Thymus (tissue), 14 donors: ENCODE results near the gene CARD6. TPM values are rescaled to one million over a fixed set of nuclear protein-coding genes. Genes with fewer than 3 reads are reported as not detected.
"Not testable (repeated sequence)": the region's sequence is repeated elsewhere in the genome, so short reads cannot be mapped to it uniquely, and the experiment has no call there.

ENCODE experiments used
- DNase-seq, 9 donors: peaks; one replicate each; pipeline ENCODE4 v3.0.0-alpha.2; 2013; ENCODE audit warnings: low spot score in 9 of 9, low read depth in 6 of 9, missing footprints in 1 of 9
- H3K27ac ChIP-seq, 2 donors: one replicate each; pipeline ENCODE4 v1.5.1; 2013; ENCODE audit warnings: control low read depth in 1 of 2, low read depth in 1 of 2, low read length in 1 of 2, mild to moderate bottlenecking in 1 of 2, moderate library complexity in 1 of 2
- H3K27me3 ChIP-seq, 2 donors: one replicate each; pipeline ENCODE4 v1.5.1; 2013; ENCODE audit warnings: low read length in 1 of 2; ENCODE audit not compliant: control insufficient read depth in 2 of 2, insufficient read depth in 1 of 2
- H3K36me3 ChIP-seq, 2 donors: one replicate each; pipeline ENCODE4 v1.5.1; 2013; ENCODE audit warnings: low read length in 1 of 2, mild to moderate bottlenecking in 1 of 2, moderate library complexity in 1 of 2; ENCODE audit not compliant: control insufficient read depth in 2 of 2, insufficient read depth in 2 of 2
- H3K4me1 ChIP-seq, 2 donors: one replicate each; pipeline ENCODE4 v1.5.1; 2013; ENCODE audit warnings: low read length in 2 of 2; ENCODE audit not compliant: control insufficient read depth in 2 of 2, insufficient read depth in 2 of 2
- H3K4me3 ChIP-seq, 2 donors: one replicate each; pipeline ENCODE4 v1.5.1; 2013; ENCODE audit warnings: low read length in 2 of 2, control low read depth in 1 of 2, mild to moderate bottlenecking in 1 of 2
- H3K9me3 ChIP-seq, 2 donors: one replicate each; pipeline ENCODE4 v1.5.1; 2013; ENCODE audit warnings: low read length in 1 of 2, mild to moderate bottlenecking in 1 of 2; ENCODE audit not compliant: control insufficient read depth in 2 of 2, insufficient read depth in 1 of 2
- WGBS: extraction: QIAGEN DNeasy Blood & Tissue Kit; methylation state at CpG from one replicate; pipeline ENCODE4 v1.1.7; 2013; 5-methylcytosine and 5-hydroxymethylcytosine counted together
- long read RNA-seq, 10 donors: transcript quantifications; one replicate each; lab custom pipeline, GENCODE V29; 2026
- polyA plus RNA-seq: library from polyadenylated mRNA; stranded (reverse); fragments of 200-250 nt; gene quantifications from one replicate; pipeline ENCODE4 v1.2.3, GENCODE V29; 2013
- total RNA-seq: library from RNA; stranded (reverse); fragments of 120-200 nt; gene quantifications from one replicate; pipeline ENCODE4 v1.2.4, GENCODE V29; 2013
- donor health status: healthy.

CARD6 gene, protein sequence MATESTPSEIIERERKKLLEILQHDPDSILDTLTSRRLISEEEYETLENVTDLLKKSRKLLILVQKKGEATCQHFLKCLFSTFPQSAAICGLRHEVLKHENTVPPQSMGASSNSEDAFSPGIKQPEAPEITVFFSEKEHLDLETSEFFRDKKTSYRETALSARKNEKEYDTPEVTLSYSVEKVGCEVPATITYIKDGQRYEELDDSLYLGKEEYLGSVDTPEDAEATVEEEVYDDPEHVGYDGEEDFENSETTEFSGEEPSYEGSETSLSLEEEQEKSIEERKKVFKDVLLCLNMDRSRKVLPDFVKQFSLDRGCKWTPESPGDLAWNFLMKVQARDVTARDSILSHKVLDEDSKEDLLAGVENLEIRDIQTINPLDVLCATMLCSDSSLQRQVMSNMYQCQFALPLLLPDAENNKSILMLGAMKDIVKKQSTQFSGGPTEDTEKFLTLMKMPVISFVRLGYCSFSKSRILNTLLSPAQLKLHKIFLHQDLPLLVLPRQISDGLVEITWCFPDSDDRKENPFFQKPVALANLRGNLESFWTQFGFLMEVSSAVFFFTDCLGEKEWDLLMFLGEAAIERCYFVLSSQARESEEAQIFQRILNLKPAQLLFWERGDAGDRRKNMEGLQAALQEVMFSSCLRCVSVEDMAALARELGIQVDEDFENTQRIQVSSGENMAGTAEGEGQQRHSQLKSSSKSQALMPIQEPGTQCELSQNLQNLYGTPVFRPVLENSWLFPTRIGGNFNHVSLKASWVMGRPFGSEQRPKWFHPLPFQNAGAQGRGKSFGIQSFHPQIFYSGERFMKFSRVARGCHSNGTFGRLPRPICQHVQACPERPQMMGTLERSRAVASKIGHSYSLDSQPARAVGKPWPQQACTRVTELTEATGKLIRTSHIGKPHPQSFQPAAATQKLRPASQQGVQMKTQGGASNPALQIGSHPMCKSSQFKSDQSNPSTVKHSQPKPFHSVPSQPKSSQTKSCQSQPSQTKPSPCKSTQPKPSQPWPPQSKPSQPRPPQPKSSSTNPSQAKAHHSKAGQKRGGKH
- total RNA-seq (3.4 TPM), polyA plus RNA-seq (2.6 TPM)
- long read RNA-seq, donor 1 = 0 reads
- long read RNA-seq, donor 2 = 0 reads
- long read RNA-seq, donor 3, partial matches to known transcripts = 0 of 1 reads
- long read RNA-seq, donor 3, other reads (novel, unspliced or antisense) = 0 of 1 reads
- long read RNA-seq, donor 4 = 0 reads
- long read RNA-seq, donor 5, full-length matches to known transcripts = 2 of 2 reads
- long read RNA-seq, donor 5, partial matches to known transcripts = 0 of 2 reads
- long read RNA-seq, donor 5, other reads (novel, unspliced or antisense) = 0 of 2 reads
- long read RNA-seq, donor 6, full-length matches to known transcripts = 1 of 1 reads
- long read RNA-seq, donor 6, partial matches to known transcripts = 0 of 1 reads
- long read RNA-seq, donor 6, other reads (novel, unspliced or antisense) = 0 of 1 reads
- long read RNA-seq, donor 7 = 0 reads
- long read RNA-seq, donor 8 = 0 reads
- long read RNA-seq, donor 9 = 0 reads
- long read RNA-seq, donor 10 = 0 reads

DNA sequence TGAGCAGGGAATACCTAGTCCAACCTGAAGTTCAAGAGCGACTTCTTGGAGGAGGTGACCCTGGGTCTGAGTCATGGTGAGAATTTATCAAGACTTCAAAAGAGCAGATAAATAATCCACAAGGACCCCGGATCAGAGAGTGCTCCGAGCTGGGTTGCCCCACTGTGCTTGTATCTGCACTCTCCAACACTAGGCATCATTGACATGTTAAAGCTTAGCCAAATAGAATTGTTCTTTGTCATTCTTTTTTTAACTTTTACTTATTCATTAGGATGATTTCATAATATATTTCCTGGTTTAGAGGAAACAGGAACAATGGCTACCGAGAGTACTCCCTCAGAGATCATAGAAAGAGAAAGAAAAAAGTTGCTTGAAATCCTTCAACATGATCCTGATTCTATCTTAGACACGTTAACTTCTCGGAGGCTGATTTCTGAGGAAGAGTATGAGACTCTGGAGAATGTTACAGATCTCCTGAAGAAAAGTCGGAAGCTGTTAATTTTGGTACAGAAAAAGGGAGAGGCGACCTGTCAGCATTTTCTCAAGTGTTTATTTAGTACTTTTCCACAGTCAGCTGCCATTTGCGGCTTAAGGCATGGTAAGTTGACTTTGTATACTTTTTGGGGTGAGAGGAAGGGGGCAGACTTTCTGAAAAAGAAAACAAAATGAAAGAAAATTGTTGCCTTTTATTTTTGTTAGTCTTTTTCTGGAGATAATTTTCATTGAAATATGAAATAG is at the start of gene CARD6:
Gene CARD6 (plus strand): TSS at position 300 of the 738 bp plus-strand sequence. CDS start 16 bp downstream, at position 316.
- H3K27me3 ChIP-seq = no peaks in the 10 kb centered on the region
- peak within 1 kb of the TSS in 1 of 2 donors; percentile 44 for H3K27ac ChIP-seq
- 23% methylated on average over 9 of the region's 9 CpGs for WGBS
- peak in 4 of 9 donors; percentile 21 to 62 (median 36) for DNase-seq
- H3K4me3 ChIP-seq = peak within 1 kb of the TSS; percentile 38 to 51
- no peaks in the 10 kb centered on the region for H3K9me3 ChIP-seq
- no peaks in the 10 kb centered on the region for H3K36me3 ChIP-seq
- H3K4me1 ChIP-seq = peaks cover 0 to 2% of the 10 kb centered on the region in 2 donors

DNA sequence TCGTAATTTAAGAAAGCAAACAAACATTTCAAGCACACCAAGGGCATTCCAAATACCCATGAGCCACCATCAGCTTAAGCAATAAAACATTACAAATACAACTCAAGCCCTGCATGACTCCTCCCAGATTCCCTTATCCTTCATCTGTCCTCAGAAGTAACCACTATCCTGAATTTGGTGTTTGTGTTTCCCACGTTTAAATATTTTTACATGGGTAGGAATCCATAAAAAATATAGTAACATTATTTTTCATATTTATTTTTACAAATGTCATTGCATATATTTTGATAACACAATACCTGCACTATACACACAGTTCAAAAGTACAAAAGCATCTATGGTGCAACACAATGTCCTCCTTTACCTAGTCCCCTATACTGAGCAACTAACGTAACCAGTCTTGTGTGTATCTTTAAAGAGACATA is 49.4 kb upstream of the CARD6 start:
- H3K36me3 ChIP-seq = peaks cover 0 to 7% of the 10 kb centered on the region in 2 donors
- no peaks in the 10 kb centered on the region for H3K9me3 ChIP-seq
- no peak overlapping the region for H3K27ac ChIP-seq
- peaks cover 0 to 3% of the 10 kb centered on the region in 2 donors for H3K4me1 ChIP-seq
- WGBS = 94% methylated on average over 3 of the region's 3 CpGs
- H3K27me3 ChIP-seq = no peaks in the 10 kb centered on the region
- H3K4me3 ChIP-seq = no peak overlapping the region
- DNase-seq = no peak

DNA sequence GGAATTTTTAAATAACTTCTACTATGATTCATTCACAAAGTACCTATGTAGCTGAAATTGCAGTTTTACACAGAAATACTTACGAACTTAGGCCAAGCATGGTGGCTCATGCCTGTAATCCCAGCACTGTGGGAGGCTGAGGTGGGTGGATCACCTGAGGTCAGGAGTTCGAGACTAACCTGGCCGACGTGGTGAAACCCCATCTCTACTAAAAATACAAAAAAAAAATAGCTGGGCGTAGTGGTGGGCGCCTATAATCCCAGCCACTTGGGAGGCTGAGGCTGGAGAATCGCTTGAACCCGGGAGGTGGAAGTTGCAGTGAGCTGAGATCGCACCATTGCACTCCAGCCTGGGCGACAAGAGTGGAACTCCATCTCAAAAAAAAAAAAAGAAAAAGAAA is 48.5 kb upstream of the CARD6 start:
- not testable (repeated sequence) for H3K4me3 ChIP-seq, H3K9me3 ChIP-seq, H3K36me3 ChIP-seq, DNase-seq, H3K4me1 ChIP-seq, H3K27ac ChIP-seq, H3K27me3 ChIP-seq
- over 99% methylated on average over 10 of the region's 10 CpGs for WGBS

DNA sequence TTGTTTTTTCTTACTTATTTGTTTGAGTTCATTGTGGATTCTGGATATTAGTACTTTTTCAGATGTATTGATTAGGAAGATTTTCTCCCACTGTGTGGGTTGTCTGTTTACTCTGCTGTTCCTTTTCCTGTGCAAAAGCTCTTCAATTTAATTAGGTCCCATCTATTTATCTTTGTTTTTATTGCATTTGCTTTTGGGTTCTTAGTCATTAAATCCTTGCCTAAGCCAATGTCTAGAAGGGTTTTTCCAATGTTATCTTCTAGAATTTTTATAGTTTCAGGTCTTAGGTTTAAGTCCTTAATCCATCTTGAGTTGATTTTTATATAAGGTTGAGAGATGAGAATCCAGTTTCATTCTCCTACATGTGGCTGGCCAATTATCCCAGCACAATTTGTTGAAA is 46.8 kb upstream of the CARD6 start:
- H3K4me1 ChIP-seq, DNase-seq: not testable (repeated sequence)

DNA sequence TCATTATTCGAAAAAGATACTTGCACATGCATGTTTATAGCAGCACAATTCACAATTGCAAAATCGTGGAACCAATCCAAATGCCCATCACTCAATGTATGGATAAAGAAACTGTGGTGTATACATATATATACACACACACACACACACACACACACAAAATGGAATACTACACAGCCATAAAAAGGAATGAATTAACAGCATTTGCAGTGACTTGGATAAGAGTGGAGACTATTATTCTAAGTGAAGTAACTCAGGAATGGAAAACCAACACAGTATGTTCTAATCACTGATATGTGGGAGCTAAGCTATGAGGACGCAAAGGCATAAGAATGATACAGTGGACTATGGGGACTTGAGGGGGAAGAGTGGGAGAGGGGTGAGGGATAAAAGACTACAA is 46.3 kb upstream of the CARD6 start:
- H3K4me1 ChIP-seq, H3K27me3 ChIP-seq, H3K4me3 ChIP-seq, DNase-seq, H3K9me3 ChIP-seq, H3K27ac ChIP-seq, H3K36me3 ChIP-seq: not testable (repeated sequence)
- WGBS = 96% methylated on average over 3 of the region's 3 CpGs

More for the DNA sequence above, 46.8 kb upstream of the CARD6 start:
- not testable (repeated sequence) for H3K36me3 ChIP-seq, H3K27ac ChIP-seq, H3K4me3 ChIP-seq, H3K27me3 ChIP-seq, H3K9me3 ChIP-seq

DNA sequence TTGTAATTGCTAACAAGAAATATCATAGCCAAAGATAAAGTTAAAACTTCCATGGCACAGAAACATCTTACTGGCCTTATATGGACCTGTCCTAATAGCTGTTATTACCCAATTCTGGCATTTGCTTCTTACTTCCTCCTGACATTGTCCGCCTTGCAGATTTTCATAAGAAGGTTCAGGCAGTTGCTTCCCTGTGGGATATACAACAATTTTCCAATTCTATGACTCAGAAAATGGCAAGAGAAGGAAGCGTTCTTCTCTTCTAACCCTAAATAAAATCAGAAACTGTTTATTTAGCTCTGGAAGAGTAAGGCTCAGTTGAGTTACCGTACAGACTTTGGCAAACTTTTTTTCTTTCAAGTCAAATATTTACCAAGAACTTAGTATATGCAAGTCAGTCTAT is 44.7 kb upstream of the CARD6 start:
- Histone ChIP-seq H3K36me3 (no peaks in the 10 kb centered on the region), H3K4me3 (no peak overlapping the region), H3K27me3 (peaks cover 0 to 8% of the 10 kb centered on the region in 2 donors), H3K9me3 (no peaks in the 10 kb centered on the region), H3K27ac (no peak overlapping the region), H3K4me1 (peaks cover 0 to 6% of the 10 kb centered on the region in 2 donors)
- no peak for DNase-seq
- WGBS = 93% methylated on average over 3 of the region's 3 CpGs

DNA sequence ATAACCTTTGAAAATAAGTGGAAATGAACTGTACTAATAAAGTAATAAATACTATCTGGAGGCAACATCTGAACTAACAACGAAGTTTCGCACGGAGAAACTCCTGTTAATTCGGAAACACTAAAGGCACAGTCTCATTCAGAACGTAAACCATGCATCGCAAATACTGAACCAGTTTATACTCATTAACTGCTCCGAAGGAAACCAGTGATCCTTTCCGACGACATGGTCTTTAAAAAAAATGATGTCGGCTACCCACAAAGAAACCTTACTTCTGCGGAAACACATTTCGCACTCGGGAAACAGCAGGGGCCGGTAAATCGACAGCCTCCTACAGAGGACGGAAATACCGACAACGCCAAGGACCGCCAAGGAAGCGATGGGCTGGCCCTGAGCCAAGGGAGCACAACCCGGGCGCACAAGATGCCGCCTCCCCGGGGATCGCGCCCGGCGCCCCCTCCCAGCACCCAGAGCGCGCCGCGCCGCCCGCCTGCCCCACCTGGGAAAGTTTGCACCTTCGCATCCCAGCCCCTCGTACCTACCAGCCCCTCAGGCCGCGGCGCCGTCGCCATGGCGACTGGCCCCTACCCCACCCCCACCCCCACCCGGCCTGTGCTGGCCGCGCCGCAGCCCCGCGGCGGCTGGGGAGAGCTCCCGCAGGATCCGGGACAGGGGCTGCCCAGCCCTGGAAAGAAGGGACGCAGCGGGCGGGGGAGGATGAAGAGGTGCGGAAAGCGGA is 43.7 kb upstream of the CARD6 start:
- peaks cover 0 to 8% of the 10 kb centered on the region in 2 donors for H3K27me3 ChIP-seq
- no peaks in the 10 kb centered on the region for H3K36me3 ChIP-seq
- peaks cover 0 to 6% of the 10 kb centered on the region in 2 donors for H3K4me1 ChIP-seq
- peak overlapping the region; percentile 73 to 91 for H3K4me3 ChIP-seq
- under 1% methylated on average over 56 of the region's 56 CpGs for WGBS
- H3K9me3 ChIP-seq = no peaks in the 10 kb centered on the region
- DNase-seq = peak; percentile 32 to 76 (median 47)
- H3K27ac ChIP-seq = peak overlapping the region; percentile 85 to 92
